Measurements from ENCODE around the gene NPLOC4.
A peak's percentile ranks its signal among the peaks of the same experiment; 100 is the strongest.

The NPLOC4 gene

GRCh38 chr17:81640011-81640410 is 3.1 kb upstream of the NPLOC4 start:
- H3K9ac ChIP-seq: no peak overlapping the region
- no peak overlapping the region for H3K4me3 ChIP-seq (ENCODE audit: low read depth, low read length)
- no peaks in the 10 kb centered on the region for H3K36me3 ChIP-seq (ENCODE audit: control insufficient read depth, insufficient read depth, low read length)
- H3K27me3 ChIP-seq (ENCODE audit: control insufficient read depth, insufficient read depth, low read length): no peaks in the 10 kb centered on the region
- no peak overlapping the region for H3K4me2 ChIP-seq (ENCODE audit: low read length)
- H3K9me3 ChIP-seq (ENCODE audit: control insufficient read depth, low read length): no peaks in the 10 kb centered on the region
- H3K4me1 ChIP-seq: peaks cover 3% of the 10 kb centered on the region
- H3K27ac ChIP-seq: no peak overlapping the region
- H3K79me2 ChIP-seq: peaks cover 13% of the 10 kb centered on the region
- TF ChIP-seq, protein P1, sequence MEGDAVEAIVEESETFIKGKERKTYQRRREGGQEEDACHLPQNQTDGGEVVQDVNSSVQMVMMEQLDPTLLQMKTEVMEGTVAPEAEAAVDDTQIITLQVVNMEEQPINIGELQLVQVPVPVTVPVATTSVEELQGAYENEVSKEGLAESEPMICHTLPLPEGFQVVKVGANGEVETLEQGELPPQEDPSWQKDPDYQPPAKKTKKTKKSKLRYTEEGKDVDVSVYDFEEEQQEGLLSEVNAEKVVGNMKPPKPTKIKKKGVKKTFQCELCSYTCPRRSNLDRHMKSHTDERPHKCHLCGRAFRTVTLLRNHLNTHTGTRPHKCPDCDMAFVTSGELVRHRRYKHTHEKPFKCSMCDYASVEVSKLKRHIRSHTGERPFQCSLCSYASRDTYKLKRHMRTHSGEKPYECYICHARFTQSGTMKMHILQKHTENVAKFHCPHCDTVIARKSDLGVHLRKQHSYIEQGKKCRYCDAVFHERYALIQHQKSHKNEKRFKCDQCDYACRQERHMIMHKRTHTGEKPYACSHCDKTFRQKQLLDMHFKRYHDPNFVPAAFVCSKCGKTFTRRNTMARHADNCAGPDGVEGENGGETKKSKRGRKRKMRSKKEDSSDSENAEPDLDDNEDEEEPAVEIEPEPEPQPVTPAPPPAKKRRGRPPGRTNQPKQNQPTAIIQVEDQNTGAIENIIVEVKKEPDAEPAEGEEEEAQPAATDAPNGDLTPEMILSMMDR (IDR thresholded peaks at IDR 0.05): no peak
- no peak overlapping the region for H2AFZ ChIP-seq

DNA sequence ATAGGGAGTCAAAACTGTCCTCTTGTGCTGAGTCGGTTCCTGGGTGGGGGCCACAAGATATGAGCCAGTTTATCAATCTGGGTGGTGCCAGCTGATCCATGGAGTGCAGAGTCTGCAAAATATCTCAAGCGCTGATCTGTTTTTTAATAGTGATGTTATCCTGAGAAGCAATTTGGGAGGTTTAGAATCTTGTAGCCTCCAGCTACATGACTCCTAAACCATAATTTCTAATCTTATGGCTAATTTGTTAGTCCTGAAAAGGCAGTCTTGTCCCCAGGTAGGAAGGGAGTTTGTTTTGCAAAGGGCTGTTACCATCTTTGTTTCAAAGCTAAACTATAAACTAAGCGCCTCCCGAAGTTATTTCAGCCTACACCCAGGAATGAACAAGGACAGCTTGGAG is 1.8 kb upstream of the NPLOC4 start:
- Histone ChIP-seq H3K27ac (no peak overlapping the region), H3K27me3 (ENCODE audit: control insufficient read depth, insufficient read depth, low read length) (no peaks in the 10 kb centered on the region), H3K9me3 (ENCODE audit: control insufficient read depth, low read length) (no peaks in the 10 kb centered on the region), H3K4me1 (peaks cover 3% of the 10 kb centered on the region), H3K4me2 (ENCODE audit: low read length) (no peak overlapping the region), H3K9ac (no peak overlapping the region), H2AFZ (no peak overlapping the region), H3K79me2 (peaks cover 26% of the 10 kb centered on the region), H3K4me3 (ENCODE audit: low read depth, low read length) (no peak overlapping the region), H3K36me3 (ENCODE audit: control insufficient read depth, insufficient read depth, low read length) (no peaks in the 10 kb centered on the region)
- TF ChIP-seq, protein P1 (IDR thresholded peaks at IDR 0.05): no peak

- H3K4me3 ChIP-seq (ENCODE audit: low read depth, low read length): peak overlapping the region; percentile 82
- H3K27ac ChIP-seq: peak overlapping the region; percentile 74
- H3K36me3 ChIP-seq (ENCODE audit: control insufficient read depth, insufficient read depth, low read length): no peaks in the 10 kb centered on the region
- H2AFZ ChIP-seq: peak overlapping the region; percentile 81
- H3K4me1 ChIP-seq: peaks cover 3% of the 10 kb centered on the region
- H3K9ac ChIP-seq: peak overlapping the region; percentile 79
- no peaks in the 10 kb centered on the region for H3K9me3 ChIP-seq (ENCODE audit: control insufficient read depth, low read length)
- no peaks in the 10 kb centered on the region for H3K27me3 ChIP-seq (ENCODE audit: control insufficient read depth, insufficient read depth, low read length)
- TF ChIP-seq, protein P1 (IDR thresholded peaks at IDR 0.05): no peak
- H3K4me2 ChIP-seq (ENCODE audit: low read length): peak overlapping the region; percentile 93
- H3K79me2 ChIP-seq: peaks cover 32% of the 10 kb centered on the region
Measured at GRCh38 chr17:81635973-81636504, 873 bp downstream of the NPLOC4 start.

GRCh38 chr17:81635431-81635830 is 1.5 kb downstream of the NPLOC4 start:
- Histone ChIP-seq H3K9me3 (ENCODE audit: control insufficient read depth, low read length) (no peaks in the 10 kb centered on the region), H3K4me3 (ENCODE audit: low read depth, low read length) (no peak overlapping the region), H3K4me1 (peaks cover 3% of the 10 kb centered on the region), H3K4me2 (ENCODE audit: low read length) (peak overlapping the region; percentile 93), H3K9ac (no peak overlapping the region), H3K27me3 (ENCODE audit: control insufficient read depth, insufficient read depth, low read length) (no peaks in the 10 kb centered on the region), H3K79me2 (peaks cover 32% of the 10 kb centered on the region), H2AFZ (no peak overlapping the region), H3K27ac (no peak overlapping the region), H3K36me3 (ENCODE audit: control insufficient read depth, insufficient read depth, low read length) (no peaks in the 10 kb centered on the region)
- TF ChIP-seq, protein P1 (IDR thresholded peaks at IDR 0.05): no peak

- Histone ChIP-seq H3K9ac (no peak overlapping the region), H3K4me2 (ENCODE audit: low read length) (no peak overlapping the region), H3K79me2 (peaks cover 31% of the 10 kb centered on the region), H2AFZ (no peak overlapping the region), H3K27me3 (ENCODE audit: control insufficient read depth, insufficient read depth, low read length) (no peaks in the 10 kb centered on the region), H3K36me3 (ENCODE audit: control insufficient read depth, insufficient read depth, low read length) (no peaks in the 10 kb centered on the region), H3K4me1 (peaks cover 3% of the 10 kb centered on the region), H3K9me3 (ENCODE audit: control insufficient read depth, low read length) (no peaks in the 10 kb centered on the region), H3K4me3 (ENCODE audit: low read depth, low read length) (no peak overlapping the region), H3K27ac (no peak overlapping the region)
- TF ChIP-seq, protein P1 (IDR thresholded peaks at IDR 0.05): no peak
Measured at GRCh38 chr17:81631482-81631881, 5.4 kb downstream of the NPLOC4 start.
